Caco-2 (cell line): Measurements from ENCODE around the gene GIT2. TPM values are rescaled to one million over a fixed set of nuclear protein-coding genes. Genes with fewer than 3 reads are reported as not detected.

Source experiments
- BruUV-seq: library from RNA; stranded (reverse); fragments of 400-500 nt; replicated peaks from 2 replicates; lab custom pipeline; 2021; lab: Mats Ljungman, UMichigan
- CTCF ChIA-PET: fragments of 300-600 bp; sonication (Branson Sonifier 250); formaldehyde crosslinking; loops from one replicate; lab custom pipeline; 2022; ENCODE audit warnings: antibody characterized with exemption; lab: Charles Lee
- POLR2A ChIA-PET: fragments of 300-600 bp; sonication (Branson Sonifier 250); formaldehyde crosslinking; loops from one replicate; lab custom pipeline; 2022; ENCODE audit warnings: antibody characterized with exemption; lab: Charles Lee
- DNase-seq, 2 experiments: peaks; one replicate each; pipeline versions ENCODE4 v3.0.0 to v3.0.0-alpha.2; 2020 to 2022
- H3K27me3 ChIP-seq: replicated peaks from 2 replicates; pipeline ENCODE4 v1.6.0; 2011; ENCODE audit warnings: low read length; ENCODE audit not compliant: control insufficient read depth, insufficient read depth
- H3K36me3 ChIP-seq: 2 replicates; pipeline ENCODE4 v1.5.1; 2011; ENCODE audit warnings: low read length; ENCODE audit not compliant: control insufficient read depth, insufficient read depth
- H3K4me1 ChIP-seq: fragments of 250-450 bp; sonication (Bioruptor Pico); 2 replicates; pipeline ENCODE4 v1.5.1; 2020; ENCODE audit warnings: mild to moderate bottlenecking
- H3K4me3 ChIP-seq: 2 replicates; pipeline ENCODE4 v1.5.1; 2011; ENCODE audit warnings: low read depth, mild to moderate bottlenecking, control low read depth, low read length
- H3K9me3 ChIP-seq: fragments of 250-450 bp; sonication (Bioruptor Pico); 2 replicates; pipeline ENCODE4 v1.5.1; 2020; ENCODE audit warnings: mild to moderate bottlenecking, moderate library complexity
- H3K27ac Mint-ChIP-seq: one replicate; pipeline ENCODE4 v1.8.0; 2022; ENCODE audit warnings: mixed read lengths; ENCODE audit not compliant: unreplicated experiment
- H3K27me3 Mint-ChIP-seq: one replicate; pipeline ENCODE4 v1.8.0; 2022; ENCODE audit warnings: mixed read lengths; ENCODE audit not compliant: insufficient read depth, unreplicated experiment
- H3K36me3 Mint-ChIP-seq: one replicate; pipeline ENCODE4 v1.8.0; 2022; ENCODE audit warnings: mild to moderate bottlenecking, mixed read lengths; ENCODE audit not compliant: insufficient read depth, unreplicated experiment
- H3K4me1 Mint-ChIP-seq: one replicate; pipeline ENCODE4 v1.8.0; 2022; ENCODE audit warnings: low read depth, mixed read lengths; ENCODE audit not compliant: unreplicated experiment
- H3K4me3 Mint-ChIP-seq: one replicate; pipeline ENCODE4 v1.8.0; 2022; ENCODE audit warnings: mild to moderate bottlenecking, moderate library complexity, mixed read lengths; ENCODE audit not compliant: unreplicated experiment
- H3K9me3 Mint-ChIP-seq: one replicate; pipeline ENCODE4 v1.8.0; 2022; ENCODE audit warnings: mixed read lengths; ENCODE audit not compliant: unreplicated experiment
- intact Hi-C: fragments of 100-400 bp; cut with micrococcal nuclease; formaldehyde crosslinking; loops from one replicate; pipeline ENCODE4 v1.10.0; 2022; ENCODE audit not compliant: unreplicated experiment
- total RNA-seq: library from RNA; stranded (reverse); gene quantifications from 2 replicates; pipeline ENCODE4 v1.2.3, GENCODE V29; 2022
- TF ChIP-seq, protein P1 (sequence below), 2 experiments: fragments of 200-600 bp in 1 of 2; IDR thresholded peaks; 1 replicate in 1 of 2; 2 replicates in 1 of 2; pipeline versions ENCODE4 v1.5.1 to v1.8.0; 2011 to 2022; ENCODE audit warnings: antibody characterized with exemption in 1 of 2, control low read depth in 1 of 2, inconsistent platforms in 1 of 2, low read depth in 1 of 2, low read length in 1 of 2, mild to moderate bottlenecking in 1 of 2, moderate library complexity in 1 of 2; ENCODE audit not compliant: insufficient read depth in 1 of 2, severe bottlenecking in 1 of 2, unreplicated experiment in 1 of 2

Gene GIT2
- total RNA-seq, 1 experiment from 2014 or later: 29.3 TPM

DNA sequence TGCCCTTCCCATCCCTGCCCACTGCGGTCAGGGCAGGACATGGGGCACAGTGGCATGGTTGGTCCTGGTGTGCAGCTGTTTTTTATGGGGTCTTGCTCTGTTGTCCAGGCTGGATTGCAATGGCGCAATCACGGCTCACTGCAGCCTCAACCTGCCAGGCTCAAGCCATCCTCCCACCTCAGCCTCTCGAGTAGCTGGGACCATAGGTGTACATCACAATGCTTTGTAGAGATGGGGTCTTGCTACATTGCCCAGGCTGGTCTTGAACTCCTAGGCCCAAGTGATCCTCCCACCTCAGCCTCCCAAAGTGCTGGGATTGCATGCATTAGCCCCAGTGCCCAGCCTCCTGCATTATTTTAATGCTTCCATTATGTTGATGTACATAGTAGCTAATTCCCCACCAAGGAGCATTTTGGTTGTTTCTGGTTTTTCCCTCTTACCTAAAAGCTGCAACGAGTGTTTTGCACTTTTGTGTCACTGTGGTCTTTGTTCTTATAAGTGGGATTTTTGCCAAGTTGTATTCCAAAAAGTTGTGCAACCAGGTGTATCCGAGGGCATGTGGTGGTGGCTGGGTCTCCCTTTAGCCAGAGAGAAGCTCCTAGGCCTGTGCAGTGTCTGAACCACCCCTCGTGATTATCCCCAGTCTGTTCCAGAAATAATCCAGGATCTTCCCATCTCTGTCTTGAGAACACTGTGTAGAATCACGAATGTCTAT lies 85.8 kb downstream of the GIT2 start:
- Histone ChIP-seq H3K4me1 (no peaks in the 10 kb centered on the region), H3K4me3 (no peak overlapping the region), H3K36me3 (no peaks in the 10 kb centered on the region; the same call in 1 of the 2 replicates), H3K27me3 (no peaks in the 10 kb centered on the region), H3K9me3 (no peaks in the 10 kb centered on the region)
- H3K9me3 Mint-ChIP-seq: no peaks in the 10 kb centered on the region
- no TSS peak for BruUV-seq
- no peak overlapping the region for H3K4me3 Mint-ChIP-seq
- CTCF ChIA-PET: no interaction called here
- no peak for DNase-seq
- H3K4me1 Mint-ChIP-seq: no peaks in the 10 kb centered on the region
- intact Hi-C loops: no loop called here
- POLR2A ChIA-PET: no interaction called here
- no peak overlapping the region for H3K27ac Mint-ChIP-seq
- H3K36me3 Mint-ChIP-seq: peaks cover 42% of the 10 kb centered on the region
- no peaks in the 10 kb centered on the region for H3K27me3 Mint-ChIP-seq
- TF ChIP-seq, protein P1, sequence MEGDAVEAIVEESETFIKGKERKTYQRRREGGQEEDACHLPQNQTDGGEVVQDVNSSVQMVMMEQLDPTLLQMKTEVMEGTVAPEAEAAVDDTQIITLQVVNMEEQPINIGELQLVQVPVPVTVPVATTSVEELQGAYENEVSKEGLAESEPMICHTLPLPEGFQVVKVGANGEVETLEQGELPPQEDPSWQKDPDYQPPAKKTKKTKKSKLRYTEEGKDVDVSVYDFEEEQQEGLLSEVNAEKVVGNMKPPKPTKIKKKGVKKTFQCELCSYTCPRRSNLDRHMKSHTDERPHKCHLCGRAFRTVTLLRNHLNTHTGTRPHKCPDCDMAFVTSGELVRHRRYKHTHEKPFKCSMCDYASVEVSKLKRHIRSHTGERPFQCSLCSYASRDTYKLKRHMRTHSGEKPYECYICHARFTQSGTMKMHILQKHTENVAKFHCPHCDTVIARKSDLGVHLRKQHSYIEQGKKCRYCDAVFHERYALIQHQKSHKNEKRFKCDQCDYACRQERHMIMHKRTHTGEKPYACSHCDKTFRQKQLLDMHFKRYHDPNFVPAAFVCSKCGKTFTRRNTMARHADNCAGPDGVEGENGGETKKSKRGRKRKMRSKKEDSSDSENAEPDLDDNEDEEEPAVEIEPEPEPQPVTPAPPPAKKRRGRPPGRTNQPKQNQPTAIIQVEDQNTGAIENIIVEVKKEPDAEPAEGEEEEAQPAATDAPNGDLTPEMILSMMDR (IDR thresholded peaks at IDR 0.05; ENCODE audit: insufficient read depth in 1 of 2, low read depth in 1 of 2, low read length in 1 of 2, severe bottlenecking in 1 of 2, unreplicated experiment in 1 of 2): no peak

DNA sequence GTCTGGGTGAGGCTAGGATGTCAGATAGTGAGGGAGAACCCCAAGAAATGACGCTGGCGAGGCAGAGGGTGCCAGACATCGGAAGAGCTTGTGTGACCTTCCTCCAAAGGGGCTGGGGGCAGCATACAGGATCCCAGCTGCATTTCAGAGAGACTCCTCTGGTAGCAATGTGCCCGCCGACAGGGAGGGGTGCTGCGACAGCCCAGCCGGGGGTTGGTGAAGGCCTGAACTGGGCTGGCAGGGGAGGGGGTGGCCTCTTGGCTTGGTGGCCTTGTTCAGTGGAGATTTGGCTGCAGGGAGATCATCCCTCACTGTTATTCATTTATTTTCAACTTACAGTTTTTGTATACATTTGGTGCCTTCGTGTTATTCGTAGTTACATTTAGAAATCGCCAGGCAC lies 90.9 kb downstream of the GIT2 start:
- H3K27ac Mint-ChIP-seq: no peak overlapping the region
- TF ChIP-seq, protein P1 (IDR thresholded peaks at IDR 0.05; ENCODE audit: insufficient read depth in 1 of 2, low read depth in 1 of 2, low read length in 1 of 2, severe bottlenecking in 1 of 2, unreplicated experiment in 1 of 2): no peak
- no peaks in the 10 kb centered on the region for H3K9me3 Mint-ChIP-seq
- Histone ChIP-seq H3K4me1 (peaks cover 4% of the 10 kb centered on the region; the same call in 1 of the 2 replicates), H3K4me3 (no peak overlapping the region), H3K36me3 (no peaks in the 10 kb centered on the region; the same call in 1 of the 2 replicates), H3K9me3 (no peaks in the 10 kb centered on the region), H3K27me3 (no peaks in the 10 kb centered on the region)
- POLR2A ChIA-PET: interaction anchor here (0.6 kb wide), 1 partner anchor 15 kb away, joined by 3 read pairs; no protein-coding TSS in a partner anchor
- no peak for DNase-seq
- H3K4me1 Mint-ChIP-seq: peaks cover 11% of the 10 kb centered on the region
- no peaks in the 10 kb centered on the region for H3K27me3 Mint-ChIP-seq
- CTCF ChIA-PET: no interaction called here
- no TSS peak for BruUV-seq
- intact Hi-C loops: no loop called here
- H3K36me3 Mint-ChIP-seq: peaks cover 38% of the 10 kb centered on the region
- H3K4me3 Mint-ChIP-seq: no peak overlapping the region

DNA sequence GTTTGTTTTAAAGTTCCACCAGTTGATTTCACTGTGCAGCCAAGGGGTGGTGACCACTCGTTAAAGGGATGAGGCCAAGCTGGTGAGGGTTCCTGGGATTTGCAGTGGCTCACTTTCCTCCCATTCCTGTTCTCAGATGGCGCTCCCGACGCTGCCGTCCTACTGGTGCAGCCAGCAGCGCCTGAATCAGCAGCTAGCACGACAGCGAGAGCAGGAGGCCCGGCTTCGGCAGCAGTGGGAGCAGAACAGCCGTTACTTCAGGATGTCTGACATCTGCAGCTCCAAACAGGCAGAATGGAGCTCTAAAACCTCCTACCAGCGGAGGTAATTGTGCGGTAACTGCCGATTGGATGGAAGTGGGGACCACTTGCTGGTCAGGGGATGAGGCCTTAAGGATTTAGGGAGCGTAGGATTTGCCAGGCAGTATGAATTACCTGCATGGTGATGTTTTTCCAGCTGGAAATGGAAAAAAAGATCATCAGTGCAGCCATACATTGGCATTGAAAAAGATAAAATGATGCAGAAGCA lies 93.2 kb downstream of the GIT2 start:
- ChIA-PET CTCF (no interaction called here), POLR2A (interaction anchor here (0.5 kb wide), 1 partner anchor 1342 kb away, joined by 3 read pairs; the partner anchor contains the start of gene SART3)
- Histone ChIP-seq H3K27me3 (no peaks in the 10 kb centered on the region), H3K4me3 (no peak overlapping the region), H3K9me3 (no peaks in the 10 kb centered on the region), H3K36me3 (no peaks in the 10 kb centered on the region; the same call in 1 of the 2 replicates), H3K4me1 (peaks cover 4% of the 10 kb centered on the region; the same call in 1 of the 2 replicates)
- Mint-ChIP-seq H3K27me3 (no peaks in the 10 kb centered on the region), H3K9me3 (no peaks in the 10 kb centered on the region), H3K27ac (no peak overlapping the region), H3K36me3 (peaks cover 43% of the 10 kb centered on the region), H3K4me3 (no peak overlapping the region), H3K4me1 (peaks cover 18% of the 10 kb centered on the region)
- TF ChIP-seq, protein P1 (IDR thresholded peaks at IDR 0.05; ENCODE audit: insufficient read depth in 1 of 2, low read depth in 1 of 2, low read length in 1 of 2, severe bottlenecking in 1 of 2, unreplicated experiment in 1 of 2): no peak
- DNase-seq: no peak
- BruUV-seq: no TSS peak
- intact Hi-C loops: no loop called here
